Amygdala (tissue), 56 donors: ENCODE data around the gene ATPAF2.
A peak's percentile ranks its signal among the peaks of the same experiment; 100 is the strongest.

Source experiments
- DNase-seq, 56 donors: peaks; one replicate each; lab custom pipeline; 2025; lab: John Stamatoyannopoulos, UW

ATPAF2 gene

DNA sequence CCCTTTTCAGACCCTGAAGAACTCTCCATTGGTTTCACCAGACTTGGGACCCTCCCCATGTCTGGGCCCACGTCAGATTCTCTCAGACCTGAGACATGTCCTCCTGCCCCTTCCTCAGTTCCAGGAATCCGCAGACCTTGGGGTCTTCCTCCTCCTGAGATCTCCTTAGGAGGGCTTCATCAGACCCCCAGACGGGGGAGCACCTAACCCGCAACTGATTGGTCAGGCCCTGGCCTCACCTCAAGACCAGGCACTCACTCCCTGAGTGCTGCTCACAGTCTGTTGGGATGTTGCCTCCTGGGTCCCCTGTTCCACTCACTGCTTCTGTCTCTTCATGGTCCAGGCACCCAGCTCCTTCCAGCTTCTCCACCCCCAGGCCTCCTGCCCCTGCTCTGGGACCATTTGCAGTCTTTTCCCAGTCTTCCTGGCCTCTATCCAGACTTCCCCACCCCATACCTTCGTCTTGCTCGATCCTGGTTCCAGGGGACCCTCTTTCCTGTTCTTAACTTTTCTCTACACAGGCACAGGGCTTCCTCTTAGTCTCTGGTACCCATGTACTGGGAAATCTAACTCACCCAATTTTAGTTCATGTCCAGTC, 1.4 kb upstream of the ATPAF2 start:
- DNase-seq, result no peak

DNA sequence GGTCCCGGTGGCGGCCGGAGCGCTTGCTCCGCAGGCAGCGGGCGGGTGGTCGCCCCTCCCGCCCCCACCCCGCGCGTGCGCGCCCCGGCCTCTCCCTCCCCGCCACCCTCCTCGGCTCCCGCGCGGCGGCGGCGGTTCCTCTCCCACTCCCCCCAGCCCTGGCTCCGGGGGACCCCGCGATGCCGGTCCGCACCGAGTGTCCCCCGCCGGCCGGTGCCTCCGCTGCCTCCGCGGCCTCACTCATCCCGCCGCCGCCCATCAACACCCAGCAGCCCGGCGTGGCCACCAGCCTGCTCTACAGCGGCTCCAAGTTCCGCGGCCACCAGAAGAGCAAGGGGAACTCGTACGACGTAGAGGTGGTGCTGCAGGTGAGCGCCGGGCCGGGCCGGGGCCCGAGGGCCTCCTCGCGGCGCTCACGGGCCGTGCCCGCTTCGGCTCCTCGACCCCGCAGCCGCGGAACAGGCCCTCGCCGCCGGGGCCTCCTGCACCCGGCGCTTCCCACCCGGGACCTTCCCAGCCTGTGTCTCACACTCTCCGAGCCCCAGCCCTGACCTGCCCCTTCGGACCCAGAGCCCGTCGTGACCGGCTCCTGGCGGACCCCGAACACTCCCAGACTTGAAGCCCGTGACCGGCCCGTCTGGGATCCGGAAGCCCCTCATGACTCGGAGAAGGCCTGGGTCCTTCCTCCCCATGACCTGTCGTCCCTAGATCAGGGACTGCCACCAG, 730 bp upstream of the ATPAF2 start:
- DNase-seq, result peak in 3 of 56 donors; percentile 10 to 77 (median 23)

- no peak for DNase-seq
These were observed 668 bp downstream of the ATPAF2 start for GRCh38 chr17:18038149-18038850.

GRCh38 chr17:18037486-18037885, 1.5 kb downstream of the ATPAF2 start:
- DNase-seq, result no peak

DNA sequence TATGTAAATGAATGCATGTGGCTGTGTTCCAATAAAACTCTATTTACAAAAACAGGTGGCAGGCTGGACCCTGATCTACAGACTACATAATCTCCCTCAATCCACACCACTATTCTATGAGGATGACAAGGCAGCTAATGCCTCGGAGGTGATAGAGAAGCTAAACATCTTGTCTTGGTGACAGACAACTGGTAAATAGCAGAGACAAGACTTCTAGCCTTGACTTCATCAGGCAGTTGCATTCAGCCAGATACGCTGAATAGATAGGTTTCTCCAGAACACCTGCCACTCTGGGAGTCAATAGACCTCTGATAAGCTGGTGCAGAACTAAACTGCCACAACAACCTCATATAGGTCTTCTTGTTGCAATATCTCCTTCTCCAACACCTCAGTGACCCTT, 3.3 kb downstream of the ATPAF2 start:
- DNase-seq, result no peak

GRCh38 chr17:18033442-18034099, 5.4 kb downstream of the ATPAF2 start:
- DNase-seq, result peak in 18 of 56 donors; percentile 6 to 67 (median 25)

DNA sequence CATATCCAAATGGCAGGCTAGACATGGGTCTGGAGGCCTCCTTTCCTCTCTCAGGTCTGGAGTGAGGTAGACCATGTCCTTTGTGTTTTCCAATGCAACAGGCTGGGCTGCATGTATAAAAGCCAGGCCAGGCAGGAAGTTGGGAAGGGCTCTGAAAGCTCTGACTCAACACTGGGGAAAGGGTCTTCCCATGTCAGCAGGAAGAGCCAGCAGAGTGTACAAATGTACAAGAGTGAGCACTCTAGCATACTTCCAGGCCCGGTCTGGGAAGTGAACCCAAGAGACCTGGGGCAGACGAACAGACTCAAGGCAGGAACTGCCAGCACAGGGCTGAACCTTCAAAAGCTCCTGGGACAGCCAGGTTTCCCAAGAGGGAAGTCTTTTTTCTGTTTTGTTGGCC, 7.0 kb downstream of the ATPAF2 start:
- DNase-seq, result no peak

DNA sequence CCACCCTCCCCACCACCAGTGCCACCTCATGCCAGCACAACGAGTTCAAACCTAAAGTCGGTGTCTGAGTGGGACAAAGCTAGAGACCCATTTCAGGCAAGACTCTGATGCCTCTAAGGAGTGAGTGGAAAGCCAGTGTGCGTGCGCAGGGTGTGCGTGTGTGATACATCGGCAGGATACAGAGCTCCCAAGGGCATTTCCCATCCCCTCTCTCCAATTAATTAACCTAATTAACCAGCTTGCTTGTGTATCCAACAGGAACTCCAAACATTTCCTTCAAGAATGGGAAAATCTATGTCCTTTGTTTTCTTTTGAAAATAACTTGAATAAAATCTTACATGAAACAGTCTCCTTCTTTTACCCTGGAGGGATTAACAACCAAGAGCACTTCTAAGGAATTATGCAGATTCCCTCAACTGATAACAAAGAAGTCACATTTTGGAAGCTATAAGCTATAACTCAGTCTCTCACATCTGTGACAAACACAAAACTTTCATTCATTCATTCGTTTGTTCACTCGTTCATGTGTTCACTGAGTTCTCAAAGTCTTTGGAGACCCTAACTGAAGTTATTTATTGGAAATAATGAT, 9.9 kb downstream of the ATPAF2 start:
- no peak for DNase-seq

DNA sequence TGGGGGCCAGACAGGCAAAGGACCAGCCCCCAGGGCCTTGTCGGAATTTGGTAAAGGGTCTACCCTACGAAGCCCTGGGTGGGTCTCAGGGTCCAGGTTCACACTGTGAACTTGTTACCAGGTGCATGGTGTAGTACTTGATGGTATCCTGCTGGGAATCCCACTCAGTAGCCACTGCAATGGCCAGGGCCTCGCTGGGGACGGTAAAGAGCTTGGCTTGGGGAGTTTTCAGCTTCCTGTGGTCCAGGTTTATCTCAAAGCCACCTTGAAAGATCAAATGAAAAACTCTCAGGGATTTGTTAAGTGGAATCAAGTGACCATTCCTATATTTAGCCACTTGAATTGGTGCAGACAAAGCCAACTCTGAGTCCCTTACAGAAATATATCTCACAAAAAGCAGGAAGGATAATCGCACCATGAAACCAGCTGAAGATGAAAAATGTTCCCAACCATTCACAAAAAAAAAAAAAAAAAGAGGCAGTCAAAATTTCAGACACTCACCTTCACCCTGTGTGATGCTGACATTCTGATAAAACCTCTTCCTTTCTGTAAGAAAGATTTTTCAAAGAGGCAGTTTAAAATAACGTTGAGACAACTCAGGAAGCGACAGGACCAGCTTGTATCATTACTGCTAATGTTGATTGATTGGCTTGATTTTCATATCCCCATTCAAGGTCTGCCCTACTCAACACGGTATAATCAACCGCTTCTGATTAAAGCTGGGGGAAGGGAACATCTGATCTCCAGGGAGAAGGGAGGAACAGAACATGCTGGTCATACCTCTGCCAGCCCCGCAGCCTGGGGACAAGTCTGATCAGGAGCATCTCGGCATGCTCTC, 10.6 kb downstream of the ATPAF2 start:
- DNase-seq, result no peak

DNA sequence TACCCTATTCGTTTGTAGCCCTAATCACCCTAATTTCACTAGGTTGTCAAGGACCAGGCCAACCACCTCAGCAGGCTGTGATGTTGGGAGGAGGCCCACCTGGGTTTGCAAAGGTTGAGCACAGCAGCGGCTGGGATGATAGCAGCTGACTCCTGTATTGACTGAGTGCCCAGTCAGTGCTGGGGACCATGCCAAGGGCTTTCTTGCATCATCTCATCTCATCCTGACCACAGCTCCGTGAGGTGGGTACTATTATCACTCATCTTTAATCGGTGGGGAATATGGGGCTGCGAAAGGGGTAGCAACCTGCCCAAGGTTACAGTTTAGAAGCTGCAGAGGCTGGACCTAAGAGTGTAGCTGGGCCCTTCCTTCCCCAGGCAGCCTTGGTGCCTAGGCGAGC, 11.7 kb downstream of the ATPAF2 start:
- no peak for DNase-seq

DNA sequence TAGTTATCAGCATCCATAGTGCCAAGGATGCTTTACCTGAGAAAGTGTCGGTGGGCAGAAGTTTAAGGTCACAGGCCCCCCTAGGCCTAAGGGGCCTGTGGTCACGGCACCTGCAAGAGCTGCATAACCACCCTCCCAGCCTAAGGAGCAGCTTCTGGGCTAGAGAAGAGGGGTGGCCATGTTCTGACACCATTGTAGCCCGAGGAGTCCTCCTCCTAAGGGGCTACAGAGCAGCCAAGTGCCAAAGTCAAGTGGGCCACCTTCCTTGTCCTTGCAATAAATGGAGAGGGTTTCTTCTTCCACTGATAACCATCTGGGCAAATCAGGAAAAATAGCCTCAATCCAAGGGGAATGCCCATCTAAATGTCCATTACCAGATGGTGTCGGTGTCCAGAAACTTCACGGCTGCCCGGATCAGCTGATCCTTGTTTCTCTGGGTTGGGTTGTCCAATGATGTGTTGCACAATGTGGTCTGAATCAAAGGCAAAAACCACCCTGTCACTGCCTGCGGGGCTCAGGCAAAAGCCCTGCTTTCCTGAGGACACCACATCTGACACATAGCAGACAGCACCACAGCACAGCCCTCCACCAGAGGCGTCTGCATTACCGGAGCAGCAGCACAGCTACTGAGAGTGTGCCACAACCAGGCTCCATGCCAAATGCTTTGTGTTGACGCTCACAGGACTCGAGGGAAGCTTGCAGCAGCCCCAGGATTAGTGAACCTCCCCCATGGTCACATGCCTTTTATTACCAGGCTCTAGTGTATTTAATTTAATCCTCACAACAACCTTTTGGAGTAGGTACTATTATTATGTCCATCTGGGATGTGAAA, 12.8 kb downstream of the ATPAF2 start:
- peak in 33 of 56 donors; percentile 12 to 70 (median 30) for DNase-seq

DNA sequence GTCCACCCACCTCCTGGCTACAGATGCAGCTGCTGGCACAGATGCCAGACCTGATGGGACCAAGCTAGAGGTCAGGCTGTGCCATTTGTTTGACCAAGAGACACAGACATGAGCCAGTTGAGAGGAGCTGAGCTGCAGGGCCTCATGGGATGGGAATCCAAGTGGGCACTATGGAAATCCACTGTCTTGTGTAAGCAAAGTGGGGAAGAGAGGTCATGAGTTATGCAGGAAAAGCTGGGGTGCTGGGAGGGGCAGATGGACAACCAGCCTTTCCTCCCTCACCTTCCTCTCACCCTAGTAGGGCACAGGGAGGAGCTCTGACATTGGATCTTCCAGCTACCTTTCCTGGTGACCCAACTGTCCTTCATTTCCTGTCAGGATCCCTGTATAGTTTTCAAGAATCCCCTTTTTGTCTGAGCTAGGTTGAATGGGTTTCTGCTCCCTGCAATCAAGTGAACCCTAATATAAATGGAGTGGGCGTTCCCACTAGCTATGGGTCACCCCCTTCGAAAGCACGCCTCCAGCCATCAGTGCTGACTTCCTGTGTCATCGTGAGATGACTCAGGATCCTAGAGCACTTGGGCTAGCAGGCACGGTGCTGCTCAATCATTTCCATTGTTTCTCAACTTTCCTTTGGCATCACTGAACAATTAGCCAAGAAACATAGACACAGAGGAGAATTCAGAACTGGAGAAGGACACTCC, 13.6 kb downstream of the ATPAF2 start:
- peak in 3 of 56 donors; percentile 13 to 34 (median 33) for DNase-seq

DNA sequence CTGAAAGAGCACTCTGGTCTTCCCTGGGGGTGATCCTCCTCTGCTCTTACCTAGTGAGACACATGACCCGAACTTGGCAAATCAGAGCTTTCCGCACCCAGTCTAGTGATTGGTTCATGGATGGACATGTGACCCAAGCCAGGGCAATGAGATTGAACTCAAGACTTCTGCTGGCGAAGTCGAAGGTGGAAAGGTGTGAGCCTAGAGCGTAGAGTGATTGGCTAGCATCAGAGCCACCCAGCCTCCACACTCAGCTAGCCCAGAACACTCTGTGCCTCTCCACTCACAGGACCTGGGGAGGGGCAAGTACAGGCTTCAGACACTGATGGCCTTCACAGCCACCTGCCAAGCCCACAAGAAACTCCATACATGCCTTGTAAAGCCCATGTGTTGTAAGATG, 17.6 kb downstream of the ATPAF2 start:
- no peak for DNase-seq

GRCh38 chr17:18020971-18021370, 18.0 kb downstream of the ATPAF2 start:
- no peak for DNase-seq

GRCh38 chr17:18019838-18020154, 19.2 kb downstream of the ATPAF2 start:
- DNase-seq, result no peak

- DNase-seq, result no peak
These were observed 20.5 kb downstream of the ATPAF2 start for GRCh38 chr17:18018411-18018921.

DNA sequence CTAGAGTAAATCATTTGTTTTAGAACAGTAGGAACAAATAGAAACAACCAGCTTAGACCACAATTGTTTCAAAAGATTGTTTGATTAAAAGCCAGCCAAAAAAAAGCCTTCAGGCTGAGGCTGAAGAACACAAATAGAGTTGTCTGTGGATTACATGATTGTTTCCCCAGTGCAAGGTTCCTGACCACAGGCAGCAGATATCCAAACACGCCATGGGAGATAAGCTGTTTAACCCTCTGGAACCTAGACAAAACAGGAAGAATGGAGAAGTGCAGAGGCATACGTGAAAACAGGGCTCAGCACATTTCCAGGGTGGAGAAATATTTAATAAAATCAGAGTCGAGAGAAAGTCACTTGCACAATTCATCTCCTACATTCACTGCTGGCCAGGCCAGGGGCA, 21.0 kb downstream of the ATPAF2 start:
- no peak for DNase-seq

GRCh38 chr17:18016426-18016825, 22.5 kb downstream of the ATPAF2 start:
- DNase-seq, result no peak
